HG03064 (cell line): ENCODE results near the gene MTERF2.
"Not testable (repeated sequence)": the region's sequence is repeated elsewhere in the genome, so short reads cannot be mapped to it uniquely, and the experiment has no call there.

ENCODE experiments used
- ATAC-seq: cut with Tn5 transposase; IDR thresholded peaks from one replicate; pipeline ENCODE4 v1.9.1; 2021; ENCODE audit warnings: low read depth; ENCODE audit not compliant: unreplicated experiment

MTERF2 gene

GRCh38 chr12:106996102-106996501, 9.2 kb upstream of the MTERF2 start:
- not testable (repeated sequence) for ATAC-seq

GRCh38 chr12:106994579-106995220, 7.8 kb upstream of the MTERF2 start:
- no peak for ATAC-seq

GRCh38 chr12:106987846-106988245, 900 bp upstream of the MTERF2 start:
- ATAC-seq = no peak

GRCh38 chr12:106986135-106986534, 811 bp downstream of the MTERF2 start:
- ATAC-seq = no peak

- no peak for ATAC-seq
Observed at GRCh38 chr12:106985479-106985878, 1.5 kb downstream of the MTERF2 start.

- no peak for ATAC-seq
Observed at GRCh38 chr12:106984588-106985137, 2.3 kb downstream of the MTERF2 start.

GRCh38 chr12:106982229-106982628, 4.7 kb downstream of the MTERF2 start:
- no peak for ATAC-seq

GRCh38 chr12:106981788-106982187, 5.2 kb downstream of the MTERF2 start:
- ATAC-seq = no peak

GRCh38 chr12:106980944-106981343, 6.0 kb downstream of the MTERF2 start:
- ATAC-seq = no peak

GRCh38 chr12:106978035-106978800, 8.7 kb downstream of the MTERF2 start:
- ATAC-seq = no peak

- no peak for ATAC-seq
Observed at GRCh38 chr12:106976668-106977067, 10.3 kb downstream of the MTERF2 start.

- no peak for ATAC-seq
Observed at GRCh38 chr12:106975993-106976658, 10.8 kb downstream of the MTERF2 start.

GRCh38 chr12:106975098-106975497, 11.8 kb downstream of the MTERF2 start:
- no peak for ATAC-seq

- ATAC-seq = peak; percentile 90
Observed at GRCh38 chr12:106974511-106974910, 12.4 kb downstream of the MTERF2 start.

GRCh38 chr12:106973545-106973944, 13.4 kb downstream of the MTERF2 start:
- no peak for ATAC-seq

- ATAC-seq = no peak
Observed at GRCh38 chr12:106971065-106971464, 15.9 kb downstream of the MTERF2 start.

- ATAC-seq = no peak
Observed at GRCh38 chr12:106964526-106964925, 22.4 kb downstream of the MTERF2 start.

- ATAC-seq = no peak
Observed at GRCh38 chr12:106962286-106962685, 24.7 kb downstream of the MTERF2 start.

GRCh38 chr12:106960443-106960842, 26.5 kb downstream of the MTERF2 start:
- no peak for ATAC-seq

- no peak for ATAC-seq
Observed at GRCh38 chr12:106957583-106957982, 29.4 kb downstream of the MTERF2 start.

- ATAC-seq = peak; percentile 36
Observed at GRCh38 chr12:106956048-106956578, 30.8 kb downstream of the MTERF2 start.
